ENCODE measurements around the gene YAP1.

Gene YAP1

DNA sequence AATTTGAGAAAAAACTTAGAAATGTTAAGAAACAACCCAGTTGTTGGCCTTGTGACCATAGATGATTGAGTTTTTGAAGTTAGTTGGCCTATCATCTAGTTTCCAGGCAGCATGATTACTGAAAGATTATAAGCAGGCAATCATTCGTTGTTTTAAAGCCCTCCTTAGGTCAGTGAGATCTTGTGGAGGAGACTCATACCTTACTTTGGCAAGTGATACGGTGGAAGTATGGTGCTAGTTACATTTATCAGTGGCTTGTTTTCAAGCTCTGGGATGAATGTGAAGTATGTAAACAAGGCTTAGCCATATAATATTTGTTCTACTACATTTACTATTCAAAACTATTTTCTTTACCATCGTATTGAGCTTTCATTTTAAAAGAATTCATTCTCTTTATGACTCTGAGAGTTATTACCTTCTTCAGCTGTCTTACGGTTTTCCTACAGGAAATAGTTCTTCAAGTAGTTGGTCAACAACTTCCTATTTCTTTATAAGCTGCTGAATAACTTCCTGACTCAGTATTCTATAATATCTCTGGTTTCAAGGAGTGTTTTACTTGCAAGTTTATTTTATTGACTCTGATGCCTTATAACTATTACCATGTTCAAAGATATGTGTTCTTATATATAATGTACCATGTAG lies 7.3 kb downstream of the YAP1 start:
- no peak for DNase-seq

DNA sequence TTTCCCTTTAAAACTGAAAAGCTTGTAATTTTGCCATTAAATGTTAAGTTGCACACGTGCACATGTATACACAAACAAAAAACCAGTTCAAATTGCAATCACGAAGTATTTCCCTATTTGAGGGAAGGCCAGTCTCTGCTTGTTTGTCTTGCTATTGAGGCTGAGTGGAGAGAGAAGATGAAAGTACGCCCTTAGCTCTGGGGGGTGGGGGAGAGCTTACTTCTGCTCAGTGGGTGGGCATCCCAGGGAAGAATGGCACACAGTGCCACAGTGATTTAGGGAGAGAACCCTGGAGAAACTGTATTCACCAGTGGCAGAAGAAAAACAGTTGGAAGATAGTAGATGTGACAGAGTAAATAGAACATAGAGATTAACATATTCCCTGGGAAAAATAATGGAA lies 8.7 kb downstream of the YAP1 start:
- DNase-seq: no peak

DNA sequence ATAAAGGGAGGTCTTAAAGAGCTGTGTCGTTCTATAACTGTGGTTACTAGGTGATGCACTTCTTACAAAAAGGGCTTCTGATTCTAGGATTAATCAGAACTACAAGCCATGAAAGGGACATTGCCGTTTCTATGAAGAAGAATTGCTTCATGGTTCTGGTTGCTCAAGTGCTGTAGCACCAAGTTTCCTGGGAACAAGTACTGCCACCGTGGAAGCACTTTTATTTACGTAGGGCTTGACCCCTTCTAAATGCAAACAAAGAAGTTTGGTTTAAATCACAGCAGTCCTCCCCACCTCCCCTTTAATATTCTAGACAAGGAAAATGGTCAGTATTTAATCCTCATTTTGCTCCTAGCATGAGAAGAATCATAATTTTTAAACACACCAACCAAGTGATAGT lies 9.8 kb downstream of the YAP1 start:
- no peak for DNase-seq

DNA sequence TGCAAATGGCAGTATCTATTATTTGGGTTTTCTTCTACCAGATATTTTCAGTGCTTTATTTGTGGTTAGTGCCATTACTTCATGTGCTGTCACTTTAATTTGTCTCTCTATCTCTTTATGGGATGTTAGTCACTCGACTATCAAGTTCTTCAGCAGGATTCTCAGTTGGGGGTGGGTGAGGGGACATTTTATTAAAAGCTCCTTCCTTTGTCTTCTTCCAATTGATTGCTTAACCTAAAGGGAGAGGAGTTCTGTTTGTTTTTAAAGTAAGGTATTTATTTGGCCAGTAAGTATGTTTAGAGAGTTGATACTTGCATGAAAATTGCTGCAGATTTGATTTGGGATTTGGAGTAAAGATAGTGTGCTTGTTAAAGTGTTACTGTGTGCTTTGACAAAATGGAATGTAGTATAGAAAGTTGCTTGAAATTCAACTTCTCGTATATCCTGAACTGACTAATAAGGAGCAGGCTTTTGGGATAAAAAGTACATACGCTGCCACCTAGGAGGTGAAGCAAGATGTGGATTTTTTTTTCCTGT lies 10.3 kb downstream of the YAP1 start:
- no peak for DNase-seq

DNA sequence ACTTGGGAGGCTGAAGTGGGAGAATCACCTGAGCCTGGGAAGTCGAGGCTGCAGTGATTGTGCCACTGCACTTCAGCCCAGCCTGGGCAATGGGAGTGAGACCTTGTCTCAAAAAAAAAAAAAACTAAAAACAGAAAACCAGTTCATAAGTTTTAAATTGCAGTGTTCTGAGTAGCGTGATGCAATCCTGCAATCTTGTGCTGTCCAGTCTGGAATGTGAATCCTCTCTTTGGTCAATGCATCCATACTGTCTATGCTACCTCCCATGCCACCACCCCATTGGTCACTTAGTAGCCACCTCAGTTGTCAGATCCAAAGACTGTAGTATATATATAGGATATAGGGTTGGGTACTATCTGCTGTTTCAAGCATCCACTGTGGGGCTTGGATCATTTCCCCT lies 11.1 kb downstream of the YAP1 start:
- no peak for DNase-seq

DNA sequence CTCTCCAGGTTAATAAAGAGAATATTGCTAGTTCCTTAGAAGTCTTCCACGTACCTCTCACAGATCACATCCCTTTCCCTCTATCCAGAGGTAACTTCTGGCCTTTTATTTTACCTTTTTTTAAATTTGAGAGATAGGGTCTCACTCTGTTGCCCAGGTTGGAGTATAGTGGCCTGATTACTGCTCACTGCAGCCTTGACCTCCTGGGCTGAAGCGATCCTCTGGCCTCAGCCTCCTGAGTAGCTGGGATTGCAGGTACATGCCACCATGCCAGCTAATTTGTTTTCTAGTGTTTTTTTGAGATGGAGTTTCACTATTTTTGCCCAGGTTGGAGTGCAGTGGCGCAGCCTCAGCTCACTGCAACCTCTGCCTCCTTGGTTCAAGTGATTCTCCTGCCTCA lies 24.4 kb downstream of the YAP1 start:
- no peak for DNase-seq

DNA sequence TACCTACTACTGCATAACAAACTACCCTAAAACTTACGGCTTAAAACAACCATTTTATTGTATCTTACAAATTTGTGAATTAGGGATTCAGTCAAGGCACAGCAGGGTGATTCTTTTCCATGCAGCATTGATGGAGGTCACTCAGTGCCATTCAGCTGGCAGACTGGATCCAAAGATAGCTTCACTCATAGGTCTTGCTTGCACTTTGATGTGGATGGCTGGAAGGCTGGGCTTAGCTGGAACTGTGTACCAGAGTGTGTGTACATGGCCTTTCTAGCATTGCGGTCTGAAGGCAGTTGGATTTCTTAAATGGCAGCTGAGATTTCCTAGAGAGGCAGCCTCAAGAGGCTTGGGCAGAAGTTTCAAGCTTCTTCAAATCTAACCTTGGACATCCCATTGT lies 25.0 kb downstream of the YAP1 start:
- no peak for DNase-seq

DNA sequence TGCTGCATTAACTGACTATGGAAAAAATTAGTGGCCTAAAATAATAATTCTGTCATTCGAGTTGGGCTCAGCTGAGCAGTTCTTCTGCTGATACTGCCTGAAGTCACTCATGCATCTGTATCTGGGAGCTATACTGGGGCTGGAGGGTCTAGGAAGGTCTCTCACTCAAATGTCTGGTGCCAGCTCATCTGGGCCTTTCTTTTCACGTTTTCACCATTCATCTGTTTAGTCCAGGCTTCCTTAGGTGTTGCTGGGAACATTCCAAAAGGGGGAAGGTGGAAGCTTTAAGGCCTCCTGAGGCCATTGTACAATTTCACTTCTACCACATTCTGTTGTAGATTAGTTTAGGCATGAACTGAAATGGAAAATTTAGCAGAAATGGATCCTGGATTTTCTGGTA lies 28.0 kb downstream of the YAP1 start:
- no peak for DNase-seq

DNA sequence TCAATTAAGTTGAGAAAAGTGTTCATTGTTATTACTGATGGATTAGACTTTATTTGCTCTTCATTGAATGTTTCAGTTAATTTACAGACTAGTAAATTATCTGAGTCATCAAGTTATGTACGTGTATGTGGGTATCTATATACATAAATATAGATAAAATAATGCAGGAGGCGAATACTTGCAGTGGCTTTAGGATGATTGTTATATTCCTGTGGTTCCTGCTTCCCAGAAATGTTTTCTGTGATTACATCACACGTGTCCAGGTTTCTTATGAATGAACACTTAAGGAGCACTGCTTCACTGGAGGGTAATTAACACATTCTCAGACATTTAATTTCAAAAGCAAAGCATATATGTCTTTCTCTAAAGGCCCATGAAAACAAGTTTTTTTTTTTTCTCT lies 28.4 kb downstream of the YAP1 start:
- no peak for DNase-seq

DNA sequence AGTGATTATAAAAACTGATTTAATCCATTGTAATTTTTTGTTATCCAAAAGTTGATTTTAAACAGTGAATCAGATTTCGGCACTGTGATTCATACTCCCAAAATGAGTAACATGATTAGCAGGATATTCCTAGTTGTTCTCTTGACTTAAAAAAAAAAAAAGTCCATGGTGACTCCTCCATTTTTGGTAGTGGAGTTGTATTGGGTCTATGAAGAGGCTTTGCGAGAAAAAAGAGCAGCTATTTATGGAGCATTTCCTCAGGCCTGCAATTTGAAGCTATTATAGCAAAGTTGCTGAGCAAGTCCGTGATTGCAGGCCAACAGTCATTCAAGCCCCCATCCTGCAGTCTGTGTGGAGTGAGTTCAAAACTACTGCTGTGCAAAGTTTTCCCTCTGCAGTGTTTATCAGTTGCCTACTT lies 28.8 kb downstream of the YAP1 start:
- DNase-seq: no peak

DNA sequence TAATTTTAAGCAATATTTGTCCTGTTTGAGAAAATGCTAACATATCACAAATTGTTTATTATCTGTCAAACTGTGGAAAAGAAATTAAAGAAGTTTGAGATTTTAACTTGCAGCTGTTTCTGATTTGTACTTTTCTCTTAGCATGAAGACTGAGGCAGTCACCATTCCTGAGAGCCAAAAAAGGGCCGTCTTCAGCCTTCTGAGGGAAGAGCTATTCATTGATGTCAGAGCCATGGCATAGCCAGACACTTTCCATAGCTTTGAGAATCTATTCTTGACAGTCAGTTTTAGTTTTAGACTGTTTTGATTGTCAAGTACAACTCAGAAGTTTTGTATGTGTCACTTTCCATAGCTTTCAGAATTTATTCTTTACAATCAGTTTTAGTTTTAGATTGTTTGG lies 32.1 kb downstream of the YAP1 start:
- no peak for DNase-seq

DNA sequence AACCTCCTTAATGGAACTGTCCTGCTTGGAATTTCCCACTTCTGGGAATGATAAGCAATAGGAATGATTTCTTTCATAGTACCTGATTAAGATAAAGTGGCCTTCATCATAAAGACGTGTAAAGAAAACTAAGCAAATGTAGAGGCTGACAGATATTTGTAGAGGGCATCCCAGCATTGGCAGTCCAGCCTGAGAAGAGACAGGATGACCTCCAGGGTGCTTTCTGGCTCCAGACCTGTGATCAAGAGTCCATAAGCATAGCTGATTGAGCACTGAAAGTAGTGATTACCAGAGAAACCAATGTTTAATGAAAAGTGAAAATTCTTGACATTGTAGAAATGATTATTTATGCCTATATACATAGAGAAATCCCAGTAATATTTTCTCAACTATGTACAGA lies 33.6 kb downstream of the YAP1 start:
- DNase-seq: no peak

DNA sequence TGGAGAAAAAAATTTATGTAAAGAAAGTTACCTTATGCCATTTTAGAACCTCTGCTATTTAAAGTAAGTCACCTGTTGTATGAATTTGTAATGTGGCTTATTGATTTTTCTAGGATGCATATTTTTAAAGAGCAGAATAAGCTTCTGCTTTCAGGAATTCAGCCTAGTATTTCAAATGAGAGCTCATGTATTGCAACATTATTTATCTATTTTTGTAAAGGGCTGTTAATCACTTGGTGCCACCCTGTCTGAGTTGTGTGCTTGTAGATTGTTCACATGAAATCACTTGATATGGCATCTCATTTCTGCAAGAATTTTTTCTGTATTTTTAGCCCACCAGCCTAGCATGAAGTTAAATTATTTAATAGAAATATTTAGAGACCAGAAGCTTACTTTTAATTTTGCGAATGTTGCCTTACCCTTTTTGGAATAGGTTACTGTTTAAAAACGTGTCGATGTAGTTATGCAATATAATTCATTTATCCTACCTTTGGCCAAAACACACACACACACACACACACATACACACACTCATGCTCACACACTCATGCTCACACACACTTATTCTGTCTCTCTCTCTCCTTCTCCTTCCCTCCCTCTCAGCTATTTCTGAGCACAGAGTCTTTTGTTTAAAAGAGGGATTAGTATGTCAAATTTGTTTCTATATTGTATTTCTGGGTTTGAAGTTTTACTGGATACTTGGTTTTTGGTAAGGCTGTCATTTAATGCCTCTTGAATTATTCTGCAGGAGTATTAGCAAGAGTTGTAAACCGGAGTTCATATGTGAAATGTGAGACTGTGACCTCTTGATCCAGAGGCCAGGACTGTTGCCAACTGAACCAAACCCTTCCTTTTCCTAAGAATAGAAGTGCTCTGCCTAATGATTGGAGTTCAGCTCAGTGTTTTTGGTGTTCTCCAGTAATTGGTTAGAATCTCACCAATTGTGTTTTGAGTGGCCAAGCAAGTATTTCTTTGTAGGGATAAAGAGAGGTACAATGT lies 34.4 kb downstream of the YAP1 start:
- no peak for DNase-seq

DNA sequence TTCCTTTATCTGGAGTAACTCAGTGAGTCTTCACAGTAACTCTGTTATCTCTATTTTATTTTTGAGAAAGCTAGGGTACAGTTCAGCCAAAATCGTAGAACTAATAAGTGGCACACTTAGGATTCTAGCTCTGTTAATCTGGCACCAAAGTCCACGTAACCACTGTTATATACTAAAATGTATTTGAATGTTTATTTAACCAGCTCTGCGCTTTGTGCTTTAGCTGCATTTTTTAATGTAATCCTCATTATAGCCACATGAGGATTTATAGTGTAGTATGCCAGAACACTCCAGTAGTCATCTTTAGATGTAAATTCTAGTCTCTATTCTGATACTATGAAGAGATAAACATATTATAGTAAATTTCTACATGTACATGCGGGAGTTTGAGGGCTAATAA lies 36.8 kb downstream of the YAP1 start:
- DNase-seq: no peak

DNA sequence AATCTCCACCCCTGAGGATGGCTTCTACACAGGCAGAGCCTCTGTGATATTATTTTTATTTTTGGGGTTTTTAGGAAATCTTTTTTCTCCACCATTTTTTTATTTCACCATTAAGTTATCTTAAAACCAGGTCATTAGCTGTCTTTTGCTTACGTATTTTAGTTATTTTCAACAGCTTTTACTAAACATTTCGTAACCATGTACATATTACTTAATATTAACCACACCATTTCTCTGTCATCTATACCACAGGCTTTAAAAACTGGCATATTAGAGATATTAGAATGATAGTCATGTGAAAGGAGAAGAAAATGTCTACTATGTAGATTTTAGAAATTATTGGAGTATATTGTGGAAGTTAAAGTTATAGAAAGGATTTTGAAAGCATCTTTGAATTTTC lies 37.4 kb downstream of the YAP1 start:
- DNase-seq: no peak

DNA sequence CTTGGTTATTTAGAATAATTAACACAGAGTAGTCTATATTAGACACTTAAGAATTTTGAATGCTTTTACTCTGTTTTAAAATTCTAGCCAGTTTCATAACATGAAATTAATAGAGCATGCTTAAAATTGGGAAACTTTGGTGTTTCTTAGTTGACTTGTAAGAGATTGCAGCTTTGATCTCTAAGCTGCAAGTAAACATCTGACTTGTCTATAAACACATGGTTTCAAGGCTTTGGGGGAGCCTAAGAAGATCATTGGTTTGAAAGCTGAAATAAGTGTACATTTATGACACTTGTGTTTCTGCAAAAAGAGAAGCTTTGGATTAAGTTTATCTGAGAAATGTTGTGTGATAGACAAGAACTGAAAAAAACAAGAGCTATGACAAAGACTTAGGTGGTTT lies 37.8 kb downstream of the YAP1 start:
- no peak for DNase-seq

DNA sequence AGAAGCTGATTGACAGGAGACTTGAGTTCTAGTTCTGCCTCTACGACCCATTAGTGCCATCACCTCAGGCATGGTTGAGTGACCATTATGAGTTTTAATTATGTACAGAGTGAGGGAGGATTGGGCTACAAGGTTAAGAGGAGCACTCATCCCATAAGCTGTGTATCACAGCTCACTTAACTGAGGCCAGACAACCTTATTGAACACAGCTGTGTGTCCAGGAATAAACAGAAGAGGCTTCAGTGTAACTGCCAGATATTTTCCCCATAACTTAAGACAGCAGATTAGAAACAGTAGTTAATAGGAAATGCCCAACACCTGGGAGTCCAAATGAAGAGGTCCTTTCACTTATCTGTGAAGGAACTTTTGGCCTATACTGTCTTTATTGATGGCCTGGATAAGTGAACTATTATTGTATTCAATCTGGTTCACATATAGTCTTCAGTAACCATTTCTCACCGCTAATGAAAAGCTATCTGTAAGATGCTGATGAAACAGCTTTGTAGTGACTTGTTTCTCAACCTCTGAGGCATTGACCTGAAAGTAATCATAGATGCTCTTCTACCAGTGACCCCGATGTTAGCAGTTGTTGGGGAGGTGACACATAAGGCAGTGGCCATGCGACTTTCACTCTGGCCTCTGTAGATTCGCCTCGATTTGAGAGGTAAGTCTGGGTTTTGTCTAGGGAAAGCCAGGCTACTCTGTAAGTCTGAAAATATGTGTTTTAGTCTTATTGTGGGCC lies 41.7 kb downstream of the YAP1 start:
- DNase-seq: no peak

DNA sequence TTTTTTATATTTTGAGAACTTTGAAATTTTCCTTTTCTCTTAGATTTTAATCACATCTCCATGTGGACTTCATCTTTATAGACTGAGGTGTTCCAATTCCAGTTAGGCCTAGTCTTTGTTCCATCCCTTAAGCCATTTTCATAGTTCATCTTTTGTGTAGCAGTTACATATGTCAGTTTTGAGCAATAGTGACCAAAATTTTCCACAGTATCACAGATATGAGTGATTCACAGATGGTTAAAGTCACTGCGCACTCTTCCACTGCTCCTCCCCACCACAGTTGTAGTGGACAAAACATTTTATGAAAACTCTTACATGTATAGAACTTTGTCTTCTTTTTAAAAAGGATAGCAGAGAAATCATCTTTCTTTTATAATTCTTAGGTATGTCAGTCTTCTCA lies 42.8 kb downstream of the YAP1 start:
- DNase-seq: no peak

DNA sequence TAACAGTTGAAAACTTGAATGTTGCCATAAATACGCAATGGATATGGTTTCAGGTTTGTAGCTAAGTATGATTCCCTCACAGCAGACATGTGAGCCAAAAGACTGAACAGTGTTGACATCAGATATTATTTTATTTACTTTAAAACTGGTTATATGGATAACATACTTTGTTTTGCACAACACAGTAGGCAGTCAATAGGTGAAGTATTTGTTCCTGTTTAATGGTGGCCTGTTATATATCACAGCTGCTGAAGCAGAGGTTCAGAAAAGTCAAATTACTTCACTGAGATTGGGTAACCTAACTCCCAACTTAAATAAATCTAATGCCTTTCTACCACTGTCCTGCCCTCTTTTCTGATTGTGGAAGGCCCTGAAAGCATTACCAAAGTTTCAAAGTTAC lies 44.6 kb downstream of the YAP1 start:
- no peak for DNase-seq

DNA sequence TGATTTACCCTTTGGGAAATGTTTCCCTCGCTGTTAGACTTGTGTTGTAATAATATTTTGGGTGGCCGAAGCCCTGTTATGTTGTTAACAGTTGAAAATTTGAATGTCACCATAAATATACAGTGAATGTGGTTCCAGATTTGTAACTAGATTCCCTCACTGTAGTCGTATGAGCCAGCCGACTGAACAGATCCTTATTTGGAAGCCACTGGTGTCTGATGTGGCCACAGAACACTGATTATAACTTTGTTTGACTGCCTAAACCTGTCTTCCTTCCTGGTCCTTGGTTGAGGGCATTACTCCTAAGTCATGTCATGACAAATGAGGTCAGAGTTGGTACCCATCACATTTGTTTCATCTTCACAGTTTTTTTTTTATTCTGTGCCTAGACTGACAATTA lies 45.4 kb downstream of the YAP1 start:
- DNase-seq: no peak

DNA sequence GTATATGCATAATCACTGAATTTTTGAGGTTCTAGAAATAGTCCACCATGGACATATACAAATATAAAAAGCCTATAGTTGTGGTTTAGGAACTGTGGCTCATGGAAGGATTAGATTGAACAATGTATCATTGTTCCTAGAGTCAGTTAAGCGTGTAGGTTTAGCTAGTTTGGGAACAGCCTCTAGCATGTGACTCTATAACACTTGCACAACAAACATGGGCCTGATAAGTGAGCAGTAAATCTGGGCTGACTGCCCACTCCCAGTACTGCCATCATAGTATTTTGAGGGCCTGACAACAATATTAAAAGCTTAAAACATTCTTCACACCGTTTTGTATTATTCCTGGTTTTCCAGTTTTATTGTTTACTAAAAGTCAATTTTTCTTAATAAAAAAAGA lies 47.0 kb downstream of the YAP1 start:
- DNase-seq: no peak

DNA sequence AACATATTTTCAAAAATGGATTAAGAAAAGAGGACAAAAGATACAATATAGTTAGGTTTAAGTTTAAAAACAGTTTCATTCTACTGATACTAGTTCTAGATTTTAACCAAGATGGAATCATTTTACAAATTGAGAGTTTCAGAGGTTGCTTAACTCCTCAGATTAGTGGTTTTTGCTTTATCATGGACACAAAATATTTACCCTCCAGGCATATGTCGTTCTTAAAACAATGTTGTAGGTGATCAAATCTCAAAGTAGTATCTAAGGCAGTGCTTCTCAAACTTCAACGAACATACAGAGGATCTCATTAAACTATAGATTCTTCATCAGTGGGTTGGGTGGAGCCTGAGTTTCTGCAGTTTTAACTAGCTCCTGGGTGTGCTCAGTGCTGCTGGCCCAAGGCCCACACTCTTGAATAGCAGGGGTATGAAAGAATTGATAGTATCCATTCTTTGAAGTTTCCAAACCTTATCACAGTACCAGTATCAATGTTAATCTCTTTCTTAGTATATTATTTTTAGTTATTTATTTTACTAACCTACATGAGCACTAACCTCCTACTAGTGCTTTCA lies 48.0 kb downstream of the YAP1 start:
- DNase-seq: no peak

DNA sequence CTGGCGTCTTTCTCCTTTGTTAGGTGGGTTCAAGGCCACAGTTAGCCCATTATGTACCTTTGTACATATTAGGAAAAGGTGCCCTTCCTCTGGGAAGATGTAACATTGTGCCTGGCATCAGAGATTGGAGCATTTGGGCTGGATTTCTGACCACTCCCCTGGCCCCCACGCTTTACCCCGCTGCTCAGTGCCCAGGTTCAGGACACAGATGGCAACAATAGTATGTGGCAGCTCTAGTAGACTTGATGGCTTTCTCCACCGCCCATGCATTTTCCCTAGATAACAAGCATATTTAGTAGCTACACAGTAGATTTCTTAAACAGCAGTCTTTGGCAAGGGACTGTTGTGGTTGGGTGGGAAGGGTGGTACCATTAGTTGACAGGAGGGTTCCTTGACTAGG lies 53.1 kb downstream of the YAP1 start:
- no peak for DNase-seq

All from activated T-cell treated with anti-CD3 and anti-CD28 coated beads for 4 hours (primary cell).